Raji (cell line): ENCODE data around the gene YKT6.

Experiments used
- POLR2A ChIP-seq: IDR thresholded peaks from 2 replicates; pipeline ENCODE4 v1.6.1; 2011; ENCODE audit warnings: low read depth, low read length, control low read depth; ENCODE audit not compliant: insufficient read depth

Gene YKT6

DNA sequence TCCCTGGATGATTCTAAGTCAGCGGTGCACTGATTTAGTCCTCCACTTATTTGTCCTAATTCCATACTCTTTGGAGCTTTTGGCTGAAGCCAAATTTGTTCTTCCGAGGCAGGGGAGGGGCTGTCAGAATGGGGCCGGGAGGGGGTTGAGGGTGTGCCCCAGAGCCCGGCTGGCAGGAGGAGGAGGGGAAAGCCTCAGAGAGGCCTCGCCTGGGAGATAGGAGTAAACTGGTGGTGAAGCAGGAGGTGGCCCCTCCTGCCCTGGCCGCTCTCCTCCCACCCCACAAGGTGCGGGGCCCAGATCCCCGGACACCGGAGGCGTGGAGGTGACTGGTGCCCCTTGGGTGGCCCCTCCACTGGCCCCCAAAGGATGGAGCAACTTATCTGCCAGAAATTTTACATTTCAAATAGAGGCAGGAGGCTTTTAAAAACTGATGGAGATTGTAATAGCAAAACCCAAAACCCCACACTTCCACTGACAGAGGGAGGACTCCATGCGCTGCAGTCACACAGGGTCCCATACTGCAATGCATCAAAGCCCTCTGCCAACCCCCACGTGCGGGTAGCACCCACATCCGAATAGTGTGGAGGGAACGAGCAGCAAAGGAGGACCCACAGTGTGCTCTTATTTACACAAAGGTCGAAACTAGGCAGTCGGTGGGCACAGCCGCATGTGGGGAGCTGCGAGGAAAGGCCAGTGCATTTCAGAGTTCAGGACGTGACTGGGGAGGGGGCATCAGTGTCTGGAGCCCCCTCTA is 62.7 kb downstream of the YKT6 start:
- TF ChIP-seq POLR2A = no peak
